SKM-1 (cell line): ENCODE data around the gene SND1.
"Not testable (repeated sequence)": the region's sequence is repeated elsewhere in the genome, so short reads cannot be mapped to it uniquely, and the experiment has no call there.

ENCODE experiments used
- DNase-seq: peaks from one replicate; lab custom pipeline; 2025; ENCODE audit not compliant: unreplicated experiment; lab: John Stamatoyannopoulos, UW

Gene SND1

DNA sequence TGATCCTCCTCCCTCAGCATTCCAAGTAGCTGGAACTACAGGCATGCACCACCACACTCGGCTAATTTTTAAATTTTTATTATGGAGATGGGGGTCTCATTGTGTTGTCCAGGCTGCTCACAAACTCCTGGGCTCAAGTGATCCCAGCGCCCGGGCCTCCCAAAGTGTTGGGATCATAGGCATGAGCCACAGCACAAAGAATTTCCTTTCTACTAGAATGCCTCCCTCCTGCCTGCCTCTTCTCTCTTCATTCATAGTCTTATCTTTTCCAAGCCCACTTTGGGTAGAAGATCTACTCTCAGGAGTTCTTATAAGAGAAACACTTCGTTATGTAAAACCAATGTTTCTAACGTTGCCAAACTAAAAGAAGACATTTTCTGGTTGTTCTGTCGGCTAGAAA is 235.1 kb downstream of the SND1 start:
- DNase-seq, result no peak

DNA sequence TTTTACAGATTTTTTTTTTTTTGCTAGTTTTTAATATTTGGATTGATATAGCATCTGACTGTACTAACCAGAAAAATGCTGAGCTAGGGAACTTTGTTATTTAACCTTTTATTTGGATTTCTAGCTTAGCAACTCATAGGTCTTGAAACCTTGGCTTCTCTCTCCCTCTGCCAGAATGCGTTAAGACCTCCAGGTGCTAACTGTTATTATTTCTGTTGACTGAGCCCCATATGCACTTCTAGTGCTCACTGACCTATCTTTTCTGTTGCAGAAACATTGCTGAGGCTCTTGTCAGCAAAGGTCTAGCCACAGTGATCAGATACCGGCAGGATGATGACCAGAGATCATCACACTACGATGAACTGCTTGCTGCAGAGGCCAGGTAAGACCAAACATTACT is 235.6 kb downstream of the SND1 start:
- no peak for DNase-seq

DNA sequence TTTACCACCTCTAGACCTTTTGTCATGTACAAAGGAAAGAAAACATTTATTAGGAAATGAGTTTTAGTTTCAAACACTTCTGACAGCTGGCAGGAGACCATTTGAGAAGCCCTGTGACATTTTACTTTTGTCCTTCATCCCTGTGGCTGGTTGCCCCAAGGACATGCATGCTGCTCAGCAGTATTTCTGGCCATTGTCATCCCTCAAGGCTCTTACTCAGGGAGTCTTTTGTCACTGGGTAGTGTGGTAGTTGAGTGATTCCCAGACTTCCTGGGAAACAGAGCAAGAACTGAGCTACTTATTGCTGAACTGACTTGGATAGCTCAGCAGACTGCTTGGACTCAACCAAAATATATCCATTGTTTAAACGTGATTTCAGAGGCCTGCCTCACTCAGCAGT is 236.4 kb downstream of the SND1 start:
- no peak for DNase-seq

DNA sequence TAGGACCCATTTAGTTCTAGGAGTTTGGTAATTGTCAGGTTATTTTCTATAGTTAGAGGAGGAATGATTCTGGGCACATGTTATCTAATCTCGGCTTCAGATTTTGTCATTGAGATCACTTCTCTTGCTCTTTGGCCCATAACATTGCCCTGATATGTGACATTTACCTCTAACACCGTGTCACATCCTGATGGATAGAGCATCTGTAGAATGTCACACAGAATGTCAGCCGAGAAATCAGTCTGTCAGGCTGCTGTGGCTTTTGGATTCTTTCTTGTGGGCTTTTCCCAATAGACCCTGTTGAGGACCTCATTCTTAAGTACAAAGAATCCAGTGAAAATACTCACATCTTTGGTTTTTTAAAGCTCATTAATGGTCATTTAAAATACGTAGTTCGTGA is 236.8 kb downstream of the SND1 start:
- DNase-seq, result no peak

DNA sequence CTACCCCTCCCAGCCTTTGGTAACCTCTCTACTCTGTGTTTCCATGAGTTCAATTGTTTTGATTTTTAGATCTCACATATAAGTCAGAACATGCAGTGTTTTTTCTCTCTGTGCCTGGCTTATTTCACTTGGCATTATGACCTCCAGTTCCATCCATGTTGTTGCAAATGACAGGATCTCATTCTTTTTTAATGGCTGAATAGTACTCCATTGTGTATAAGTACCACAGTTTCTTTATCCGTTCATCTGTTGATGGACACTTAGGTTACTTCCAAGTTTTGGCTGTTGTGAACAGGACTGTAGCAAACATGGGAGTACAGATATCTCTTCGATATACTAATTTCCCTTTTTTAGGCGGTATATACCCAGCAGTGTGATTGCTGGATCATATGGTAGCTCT is 237.7 kb downstream of the SND1 start:
- DNase-seq, result no peak

DNA sequence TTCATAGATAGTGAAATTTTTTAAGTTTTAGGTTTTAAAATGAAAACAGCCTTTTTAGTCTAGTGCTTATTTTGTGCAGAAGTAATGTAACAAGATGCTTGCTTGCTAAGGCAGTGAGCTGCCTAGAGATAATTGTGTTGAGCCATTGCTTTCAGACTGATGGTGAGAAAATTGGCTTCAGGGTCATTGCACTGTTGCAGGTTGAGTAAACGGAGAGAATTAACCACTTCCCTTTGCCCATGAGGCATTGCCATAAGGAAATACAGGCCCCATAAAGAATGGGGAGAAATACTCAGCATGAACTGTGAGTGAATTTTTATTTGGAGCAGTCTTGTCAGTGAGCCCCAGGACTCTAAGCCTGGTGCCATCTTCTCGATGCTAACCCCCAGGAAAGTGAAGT is 238.7 kb downstream of the SND1 start:
- DNase-seq, result peak; percentile 60

DNA sequence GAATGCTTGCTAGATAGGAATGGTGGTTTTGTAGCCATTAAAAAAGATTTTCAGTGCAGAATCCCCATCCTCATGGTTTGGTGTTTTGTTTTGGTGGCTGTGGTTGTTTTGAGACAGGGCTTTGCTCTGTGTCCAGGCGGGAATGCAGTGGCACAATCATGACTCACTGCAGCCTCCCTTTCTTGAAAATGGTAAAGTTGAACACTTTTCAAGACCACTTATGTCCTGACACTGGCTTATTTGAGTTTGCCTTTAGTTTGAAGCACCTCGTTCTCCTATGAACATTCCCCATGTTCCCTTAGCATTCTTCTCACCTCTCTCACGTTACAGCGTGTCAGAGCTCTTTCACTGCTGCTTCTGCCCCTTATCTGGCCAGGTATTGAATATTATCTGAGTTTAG is 239.2 kb downstream of the SND1 start:
- DNase-seq, result no peak

DNA sequence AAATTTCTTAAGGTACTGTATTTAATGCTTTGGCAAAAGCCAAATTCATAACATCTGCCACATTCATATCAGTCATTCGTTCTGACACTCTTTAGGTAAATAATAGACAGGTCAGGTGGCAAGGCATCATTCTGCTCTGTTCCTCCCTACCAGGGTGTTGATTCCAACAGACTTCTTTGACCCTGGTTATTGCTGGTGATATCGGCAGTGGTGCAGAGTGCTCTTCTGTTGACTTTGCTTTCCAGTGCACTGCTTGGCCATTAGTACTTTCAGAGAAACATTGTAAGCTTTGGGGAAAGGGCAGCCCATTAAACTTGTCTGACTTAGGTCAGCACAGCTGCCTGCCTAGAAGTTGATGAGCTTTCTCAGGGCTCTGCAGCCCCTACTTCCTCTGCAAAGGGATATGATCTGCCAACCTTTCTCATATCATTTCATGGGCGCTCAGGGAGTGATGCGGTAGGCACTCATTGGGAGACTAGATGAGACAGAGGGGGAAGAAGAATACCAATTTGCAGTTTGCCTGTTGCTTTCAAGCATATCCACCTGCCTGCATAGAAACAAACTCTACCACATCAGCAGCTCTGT is 240.0 kb downstream of the SND1 start:
- no peak for DNase-seq

DNA sequence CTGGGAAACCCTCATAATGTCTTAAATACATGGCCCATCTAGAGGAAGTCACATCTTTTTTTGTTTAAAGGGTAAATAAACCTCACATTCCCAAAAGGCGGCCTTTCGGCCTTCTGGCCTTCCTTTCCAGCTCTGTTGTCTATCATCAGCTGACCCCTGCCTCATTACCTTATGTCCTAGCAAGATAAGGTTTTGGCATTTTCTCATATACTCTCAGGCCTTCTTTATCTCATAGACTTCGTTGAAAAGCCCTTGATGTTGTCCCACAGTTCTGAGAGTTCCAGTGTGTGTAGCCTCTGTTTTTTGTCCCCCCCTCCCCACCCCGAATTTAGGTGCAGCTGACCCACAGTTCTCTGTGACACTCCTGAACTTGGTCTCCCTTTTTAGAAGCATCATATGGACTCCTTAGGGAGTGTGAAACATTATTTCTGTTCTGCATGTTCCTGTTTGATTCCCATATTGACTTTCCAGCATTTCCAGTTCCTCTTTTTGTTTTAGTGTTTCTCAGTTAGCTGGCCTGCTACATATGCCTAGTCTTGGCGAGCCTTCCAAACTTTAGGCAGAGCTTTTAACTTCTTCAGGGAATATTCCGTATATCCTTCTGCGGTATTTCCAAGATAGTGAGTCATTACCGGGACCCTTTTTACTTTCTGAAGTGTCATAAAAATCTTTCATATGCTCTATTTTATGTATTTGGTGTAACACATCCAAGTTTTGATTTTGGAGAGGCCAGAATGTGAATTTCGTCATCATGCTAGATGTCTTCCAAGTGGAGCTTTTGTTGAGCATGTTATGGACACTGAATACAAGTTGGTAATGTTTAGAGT is 240.7 kb downstream of the SND1 start:
- no peak for DNase-seq

DNA sequence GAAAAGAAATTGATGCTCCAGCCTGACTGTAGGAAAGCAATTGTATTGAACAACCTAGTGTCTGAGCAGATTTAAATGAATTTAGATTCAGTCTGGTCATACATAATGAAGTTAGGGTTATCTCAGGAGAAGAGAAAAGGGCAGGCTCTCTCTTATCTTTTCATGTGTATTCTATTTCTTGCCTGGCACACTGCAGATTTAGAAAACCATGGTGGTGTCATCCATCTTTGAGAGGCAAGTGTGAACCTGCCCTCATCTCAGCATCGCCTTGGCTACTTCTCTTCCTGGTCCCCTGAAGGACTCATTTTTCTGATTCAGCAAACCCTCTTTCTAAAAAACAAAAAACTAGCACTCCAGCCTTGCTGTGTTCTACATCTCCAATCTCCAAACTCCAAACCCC is 241.6 kb downstream of the SND1 start:
- no peak for DNase-seq

DNA sequence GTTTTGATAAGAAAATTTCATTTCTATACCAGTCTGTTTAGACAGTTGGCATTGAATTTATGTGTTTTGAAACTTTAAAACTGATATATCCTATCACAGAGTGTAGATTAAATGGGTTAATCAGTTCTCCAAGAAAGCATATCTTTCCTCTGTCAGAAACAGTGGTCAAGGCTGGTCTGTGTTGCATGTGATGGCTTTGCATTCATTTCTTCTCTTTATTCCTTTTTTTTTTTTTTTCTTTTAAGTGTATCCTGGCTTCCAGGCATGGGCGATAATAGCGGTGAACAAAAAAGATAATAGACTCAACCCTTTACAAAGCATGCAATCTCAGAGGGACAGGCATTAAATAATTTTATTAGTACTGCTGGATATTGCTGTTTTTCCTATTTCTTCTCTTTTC is 242.6 kb downstream of the SND1 start:
- DNase-seq, result no peak

DNA sequence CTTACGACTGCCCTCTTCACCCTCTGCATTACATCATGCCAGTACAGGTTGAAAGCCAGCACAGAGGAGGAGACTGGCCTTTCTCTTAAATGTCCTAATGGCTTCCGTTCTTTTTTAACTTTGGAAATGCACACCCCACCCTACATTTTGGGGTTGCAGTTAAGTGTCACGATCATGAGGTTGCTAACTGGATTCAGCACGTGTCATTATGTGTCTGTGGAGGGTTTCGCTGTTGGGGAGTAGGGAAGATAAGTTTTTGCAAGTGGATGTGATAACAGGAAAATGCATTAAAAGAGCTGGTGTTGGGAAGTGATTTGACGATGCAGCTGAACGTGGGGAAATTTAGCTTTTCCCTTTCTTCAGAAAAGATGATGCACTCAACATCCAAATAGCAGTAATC is 243.4 kb downstream of the SND1 start:
- no peak for DNase-seq

DNA sequence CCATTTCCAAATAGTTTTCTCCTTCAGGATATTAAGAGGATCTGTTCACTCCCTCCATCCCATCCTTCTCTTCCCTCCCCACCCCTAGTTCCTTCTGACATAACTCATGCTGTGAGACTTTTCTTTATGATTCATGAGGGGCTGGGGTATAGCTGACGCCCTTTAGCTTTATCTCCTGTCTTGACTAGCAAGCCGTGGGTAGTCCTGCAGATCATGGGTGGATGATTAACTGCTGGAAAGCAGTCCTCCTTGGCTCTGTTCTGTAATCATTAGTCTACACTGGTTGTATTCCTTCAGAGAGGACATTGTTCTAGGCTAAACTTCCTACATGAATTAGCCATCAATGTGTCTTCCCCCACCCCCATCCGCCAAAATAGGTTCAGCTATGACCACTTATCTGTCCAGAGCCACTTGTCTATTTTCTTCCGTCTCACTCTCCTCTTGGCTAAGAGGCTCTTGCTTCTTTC is 243.9 kb downstream of the SND1 start:
- no peak for DNase-seq

DNA sequence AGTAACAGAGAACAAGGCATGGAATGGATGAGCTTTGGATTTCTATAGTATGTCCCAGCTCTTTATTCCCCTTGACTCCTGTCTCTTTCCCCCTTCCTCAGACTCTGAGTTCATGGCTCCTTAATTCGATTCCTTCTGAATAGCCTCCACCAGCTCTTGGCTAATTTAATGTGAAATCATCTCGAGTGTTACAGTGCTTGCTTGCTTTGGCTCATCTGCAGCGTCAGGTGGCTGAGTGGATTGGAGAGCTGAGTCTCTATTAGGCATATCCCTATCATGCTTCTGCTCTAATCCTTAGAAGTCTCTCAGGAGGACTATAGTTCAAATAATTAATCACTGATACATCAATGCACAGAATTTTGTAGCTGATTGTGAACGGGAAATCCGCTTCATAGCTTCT is 244.7 kb downstream of the SND1 start:
- no peak for DNase-seq

DNA sequence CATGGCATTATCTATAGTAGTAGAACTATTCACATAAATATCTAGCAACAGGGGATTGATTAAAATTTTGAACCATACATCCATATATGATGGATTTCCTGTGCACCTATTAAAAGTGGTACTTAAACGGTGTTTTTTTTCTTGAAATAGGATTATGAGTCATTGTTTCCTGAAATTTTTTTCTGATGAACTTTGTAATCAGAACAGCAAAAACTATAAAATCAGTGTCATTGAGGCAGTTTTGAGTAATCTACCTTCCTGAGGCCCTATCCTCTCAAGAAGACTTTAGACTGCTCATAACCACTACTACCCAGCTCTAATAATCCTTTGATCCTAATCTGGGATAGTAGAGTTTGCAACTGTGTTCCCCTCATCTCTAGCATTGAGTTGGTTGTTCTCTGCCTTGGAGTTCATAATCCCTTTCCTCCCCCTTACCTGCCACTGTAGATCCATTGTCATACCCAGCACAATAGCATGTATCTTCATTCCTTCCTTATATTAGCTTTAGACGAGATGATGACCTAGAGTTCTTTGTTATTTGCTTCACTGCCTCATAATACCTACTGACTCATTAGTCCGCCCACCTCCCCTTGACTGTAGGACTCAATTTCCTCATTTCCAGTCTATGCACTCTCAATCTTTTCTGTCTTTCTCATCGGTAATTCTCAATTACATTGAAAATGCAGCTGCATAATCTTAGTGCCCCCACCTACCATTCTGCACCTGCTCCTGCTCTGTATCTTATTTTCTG is 245.9 kb downstream of the SND1 start:
- no peak for DNase-seq

DNA sequence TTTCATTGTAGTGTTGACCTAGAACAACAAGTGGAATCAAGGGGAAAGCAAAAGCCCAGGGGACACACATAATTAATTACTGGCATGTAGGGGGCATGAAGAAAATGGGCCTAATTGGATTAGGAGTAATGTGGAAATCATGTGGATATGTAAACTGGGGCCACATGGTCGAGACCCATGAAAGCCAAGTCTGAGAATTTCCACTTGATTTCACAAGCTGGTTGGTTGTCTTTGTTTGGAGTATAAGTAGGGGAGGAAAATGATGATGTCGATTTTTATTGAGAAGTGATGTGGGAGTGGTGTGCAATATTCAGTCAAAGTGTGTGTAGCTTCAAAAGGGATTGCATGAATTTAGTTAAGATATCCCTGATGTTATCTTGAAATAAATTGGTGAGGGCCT is 247.4 kb downstream of the SND1 start:
- DNase-seq, result no peak

DNA sequence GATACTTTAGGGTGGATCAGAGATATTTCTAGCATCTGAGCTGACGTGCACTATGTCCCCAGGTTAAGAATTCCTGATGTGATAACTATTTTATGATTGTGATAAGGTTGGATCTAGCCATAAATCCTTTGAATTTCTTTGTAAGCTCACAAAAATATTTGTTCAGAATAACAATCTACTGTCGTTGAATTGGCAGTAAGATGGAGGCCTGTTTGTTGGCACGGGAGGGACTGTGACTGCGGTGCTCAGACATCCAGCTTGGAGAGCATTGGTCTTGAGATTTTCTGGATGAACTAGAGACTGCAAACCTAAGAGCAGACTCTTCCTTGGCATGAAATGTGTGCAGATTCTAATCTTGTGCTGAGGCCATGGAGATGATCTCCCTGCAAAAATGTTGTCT is 248.1 kb downstream of the SND1 start:
- no peak for DNase-seq

DNA sequence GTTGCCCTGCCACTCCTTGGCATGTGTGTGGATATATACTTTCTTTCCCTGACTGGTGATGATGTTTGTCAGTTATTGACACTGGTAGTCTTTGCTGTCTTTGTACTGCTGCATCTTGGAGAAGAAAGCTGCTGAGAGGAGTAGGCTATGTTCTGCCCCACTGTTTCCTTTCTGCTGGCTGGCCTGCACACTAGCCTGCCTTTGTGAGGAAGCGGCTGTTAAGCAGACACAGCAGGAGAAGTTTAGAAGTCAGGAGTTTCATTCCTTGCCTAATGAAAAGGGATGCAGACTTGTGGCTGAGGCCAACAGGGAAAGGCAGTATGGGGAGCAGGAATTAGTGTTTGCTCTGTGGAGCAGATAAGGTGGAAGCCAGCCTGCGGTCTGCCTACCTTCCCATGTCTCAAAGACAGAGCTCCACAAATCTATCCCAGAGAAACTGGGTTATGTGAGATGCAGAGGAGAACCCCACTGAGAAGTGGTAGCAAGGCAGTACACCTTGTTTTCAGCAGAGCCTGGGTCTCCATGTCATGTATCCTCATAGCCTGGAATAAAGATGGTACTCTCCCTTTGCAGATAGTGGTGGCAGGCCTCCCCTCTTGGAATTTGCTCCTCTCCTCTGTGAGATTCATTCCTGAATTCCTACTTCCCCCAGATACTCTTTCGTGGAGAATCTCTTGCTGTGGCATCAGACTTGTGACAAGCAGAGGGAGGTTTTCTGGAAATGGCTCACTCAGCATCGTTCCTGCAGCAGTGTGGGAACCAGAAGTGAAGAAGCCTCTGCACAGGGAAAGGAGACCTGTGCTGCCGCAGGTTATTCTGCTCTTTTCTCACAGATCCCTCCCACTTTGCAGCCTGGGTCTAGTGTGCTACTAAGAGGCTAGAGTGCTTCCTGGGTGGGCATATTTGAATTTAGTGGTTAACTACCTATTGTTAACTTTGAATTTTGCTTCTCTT is 249.0 kb downstream of the SND1 start:
- no peak for DNase-seq

DNA sequence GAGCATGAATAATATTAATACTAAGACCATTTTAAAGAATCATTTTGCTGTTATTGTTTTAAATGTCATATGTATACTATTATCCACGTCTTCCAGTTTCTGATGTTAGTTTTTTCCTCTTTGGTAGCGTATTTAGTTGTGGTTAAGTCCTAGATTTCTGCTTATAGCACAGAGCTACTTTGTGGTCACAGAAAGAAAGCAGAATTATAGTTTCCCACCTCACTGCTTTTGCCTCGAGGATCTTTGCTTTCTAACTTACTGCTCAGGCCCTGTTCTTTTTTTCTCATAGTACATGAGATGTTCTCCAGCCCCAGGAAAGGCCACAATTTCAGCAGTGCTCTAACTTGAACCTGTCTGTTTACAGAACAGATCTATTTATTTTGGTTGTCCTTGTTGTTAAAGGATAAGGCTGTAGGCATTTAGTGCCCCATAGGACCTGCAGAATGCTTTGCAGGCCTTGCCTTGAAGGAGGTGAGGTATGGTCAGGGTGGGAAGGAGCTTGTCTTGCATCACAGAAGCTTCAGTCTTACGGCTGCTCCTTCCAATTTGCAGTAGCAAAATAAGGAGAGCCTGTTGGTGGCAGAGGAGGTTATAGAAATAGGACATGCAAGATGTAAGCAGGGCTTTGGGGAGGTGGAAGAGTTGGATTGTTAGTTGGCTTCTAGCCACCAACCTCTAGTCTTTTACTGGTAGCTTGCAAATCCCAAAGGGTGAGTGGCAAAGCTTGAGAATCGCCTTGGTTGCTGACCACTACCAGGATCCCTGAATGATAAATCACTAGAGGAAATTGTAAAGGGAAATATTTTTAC is 250.1 kb downstream of the SND1 start:
- DNase-seq, result no peak

DNA sequence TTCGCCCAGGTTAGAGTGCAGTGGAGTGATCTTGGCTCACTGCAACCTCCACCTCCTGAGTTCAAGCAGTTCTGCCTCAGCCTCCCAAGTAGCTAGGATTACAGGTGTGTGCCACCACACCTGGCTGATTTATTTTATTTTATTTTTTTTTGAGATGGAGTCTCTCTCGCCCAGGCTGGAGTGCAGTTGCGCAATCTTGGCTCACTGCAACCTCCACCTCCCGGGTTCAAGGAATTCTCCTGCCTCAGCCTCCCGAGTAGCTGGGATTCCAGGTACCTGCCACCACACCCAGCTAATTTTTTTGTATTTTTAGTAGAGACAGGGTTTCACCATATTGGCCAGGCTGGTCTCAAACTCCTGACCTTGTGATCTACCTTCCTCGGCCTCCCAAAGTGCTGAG is 250.8 kb downstream of the SND1 start:
- not testable (repeated sequence) for DNase-seq
